Fibroblast of skin of abdomen (primary cell): ENCODE data around the gene SLC38A1.
A peak's percentile ranks its signal among the peaks of the same experiment; 100 is the strongest.
"Not testable (repeated sequence)": the region's sequence is repeated elsewhere in the genome, so short reads cannot be mapped to it uniquely, and the experiment has no call there.

ENCODE experiments used
- DNase-seq: peaks from one replicate; pipeline ENCODE4 v3.0.0-alpha.2; 2013

SLC38A1 gene

GRCh38 chr12:46263140-46264016, 5.5 kb downstream of the SLC38A1 start:
- no peak for DNase-seq

- DNase-seq = peak; percentile 40
These were observed 7.2 kb downstream of the SLC38A1 start for GRCh38 chr12:46261646-46262045.

GRCh38 chr12:46260913-46261476, 7.8 kb downstream of the SLC38A1 start:
- DNase-seq = no peak

GRCh38 chr12:46260124-46260912, 8.5 kb downstream of the SLC38A1 start:
- peak; percentile 82 for DNase-seq

- DNase-seq = no peak
These were observed 9.1 kb downstream of the SLC38A1 start for GRCh38 chr12:46259713-46260112.

- no peak for DNase-seq
These were observed 9.8 kb downstream of the SLC38A1 start for GRCh38 chr12:46259071-46259470.

GRCh38 chr12:46258129-46258528, 10.7 kb downstream of the SLC38A1 start:
- no peak for DNase-seq

GRCh38 chr12:46256942-46257341, 11.9 kb downstream of the SLC38A1 start:
- no peak for DNase-seq

GRCh38 chr12:46253544-46254162, 15.2 kb downstream of the SLC38A1 start:
- no peak for DNase-seq

GRCh38 chr12:46251994-46252393, 16.8 kb downstream of the SLC38A1 start:
- not testable (repeated sequence) for DNase-seq

GRCh38 chr12:46249960-46250359, 18.9 kb downstream of the SLC38A1 start:
- not testable (repeated sequence) for DNase-seq

- no peak for DNase-seq
These were observed 22.7 kb downstream of the SLC38A1 start for GRCh38 chr12:46246021-46246700.

- no peak for DNase-seq
These were observed 23.8 kb downstream of the SLC38A1 start for GRCh38 chr12:46244997-46245396.

GRCh38 chr12:46244273-46244915, 24.4 kb downstream of the SLC38A1 start:
- DNase-seq = no peak

- no peak for DNase-seq
These were observed 26.3 kb downstream of the SLC38A1 start for GRCh38 chr12:46242569-46242968.

- no peak for DNase-seq
These were observed 28.4 kb downstream of the SLC38A1 start for GRCh38 chr12:46240436-46240835.

- DNase-seq = no peak
These were observed 30.0 kb downstream of the SLC38A1 start for GRCh38 chr12:46238821-46239220.

GRCh38 chr12:46237371-46238045, 31.3 kb downstream of the SLC38A1 start:
- no peak for DNase-seq

GRCh38 chr12:46234000-46234399, 34.8 kb downstream of the SLC38A1 start:
- DNase-seq = no peak

GRCh38 chr12:46233423-46233822, 35.4 kb downstream of the SLC38A1 start:
- DNase-seq = no peak

- no peak for DNase-seq
These were observed 37.9 kb downstream of the SLC38A1 start for GRCh38 chr12:46230983-46231382.
